Testis (tissue), 3 donors: Measurements from ENCODE around the gene ZNF385A. TPM values are rescaled to one million over a fixed set of nuclear protein-coding genes. Genes with fewer than 3 reads are reported as not detected.

Experiments used
- DNase-seq: peaks from one replicate; pipeline ENCODE4 v3.0.0-alpha.2; 2019
- H3K27ac ChIP-seq, 2 donors: fragments of 200-600 bp; sonication (generic); one replicate each; pipeline ENCODE4 v1.5.1; 2019
- H3K27me3 ChIP-seq: fragments of 200-600 bp; sonication (generic); one replicate; pipeline ENCODE4 v1.5.1; 2019
- H3K36me3 ChIP-seq: fragments of 200-600 bp; sonication (generic); one replicate; pipeline ENCODE4 v1.5.1; 2017; ENCODE audit warnings: low read depth; ENCODE audit errors: missing control alignments
- H3K4me1 ChIP-seq: fragments of 200-600 bp; sonication (generic); one replicate; pipeline ENCODE4 v1.5.1; 2019
- H3K4me3 ChIP-seq, 2 donors: fragments of 200-600 bp; sonication (generic); one replicate each; pipeline ENCODE4 v1.5.1; 2017 to 2019
- H3K9me3 ChIP-seq: fragments of 200-600 bp; sonication (generic); one replicate; pipeline ENCODE4 v1.5.1; 2017
- POLR2A ChIP-seq: fragments of 450-650 bp; IDR thresholded peaks from one replicate; pipeline ENCODE4 v1.6.1; 2017; ENCODE audit warnings: antibody characterized with exemption, mild to moderate bottlenecking, moderate library complexity
- WGBS, 2 donors: methylation state at CpG; one replicate each; pipeline ENCODE4 v1.1.5; 2018; 5-methylcytosine and 5-hydroxymethylcytosine counted together
- intact Hi-C: fragments of 100-400 bp; cut with DNase I; formaldehyde crosslinking; loops from one replicate; pipeline ENCODE4 v1.15.1; 2023; ENCODE audit warnings: low total_unique reads
- polyA plus RNA-seq: library from polyadenylated mRNA; stranded (reverse); fragments of 350-450 nt; fragmentation: Illumina TruSeq; extraction: RNeasy Lipid Tissue Mini Kit (QIAGEN cat#74804); gene quantifications from one replicate; pipeline ENCODE4 v1.2.3, GENCODE V29; 2014; ENCODE audit warnings: low read depth, low replicate concordance; ENCODE audit not compliant: insufficient read depth
- total RNA-seq, 2 donors: library from RNA; depleted of rRNA; stranded (reverse); fragments of >200 nt; gene quantifications; one replicate each; pipeline ENCODE4 v1.2.3, GENCODE V29; 2016
- TF ChIP-seq, protein P1 (sequence below), 3 experiments: fragments of 450-650 bp in 2 of 3; fragments of 200-600 bp in 1 of 3; sonication (generic) in 1 of 3; IDR thresholded peaks; one replicate each; pipeline ENCODE4 v1.5.1; 2016 to 2019; ENCODE audit warnings: antibody characterized with exemption in 3 of 3, mild to moderate bottlenecking in 2 of 3, moderate library complexity in 1 of 3

ZNF385A gene
- total and polyA plus RNA-seq, 3 donors from 2014 or later = 3.5 to 10.9 (median 5.6) TPM

DNA sequence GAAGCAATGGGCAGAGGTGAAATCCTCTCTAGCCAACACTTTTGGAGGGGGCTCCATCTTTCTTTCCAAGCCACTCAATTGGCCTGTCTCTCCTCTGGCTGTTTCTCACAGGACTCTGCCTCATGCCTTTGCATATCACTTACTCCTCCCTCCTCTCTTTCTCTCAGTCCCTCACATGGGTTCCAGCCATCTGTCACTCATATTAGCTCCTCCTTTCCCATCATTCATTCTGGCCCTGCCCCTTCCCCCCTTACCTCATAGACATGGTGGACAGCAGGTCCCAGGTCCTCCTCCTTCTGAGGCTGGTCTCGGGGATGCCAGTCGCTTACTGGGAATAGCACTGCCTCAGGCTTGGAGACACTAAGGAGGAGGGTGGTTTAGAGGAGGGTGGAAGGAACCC lies 16.6 kb upstream of the ZNF385A start:
- 92 to 94% methylated on average over 2 of the region's 2 CpGs for WGBS, 2 donors
- Histone ChIP-seq H3K27ac (no peak overlapping the region), H3K4me3 (no peak overlapping the region), H3K4me1 (no peaks in the 10 kb centered on the region), H3K9me3 (no peaks in the 10 kb centered on the region), H3K27me3 (no peaks in the 10 kb centered on the region), H3K36me3 (no peaks in the 10 kb centered on the region)
- DNase-seq = no peak
- no peak for TF ChIP-seq POLR2A
- TF ChIP-seq, protein P1, sequence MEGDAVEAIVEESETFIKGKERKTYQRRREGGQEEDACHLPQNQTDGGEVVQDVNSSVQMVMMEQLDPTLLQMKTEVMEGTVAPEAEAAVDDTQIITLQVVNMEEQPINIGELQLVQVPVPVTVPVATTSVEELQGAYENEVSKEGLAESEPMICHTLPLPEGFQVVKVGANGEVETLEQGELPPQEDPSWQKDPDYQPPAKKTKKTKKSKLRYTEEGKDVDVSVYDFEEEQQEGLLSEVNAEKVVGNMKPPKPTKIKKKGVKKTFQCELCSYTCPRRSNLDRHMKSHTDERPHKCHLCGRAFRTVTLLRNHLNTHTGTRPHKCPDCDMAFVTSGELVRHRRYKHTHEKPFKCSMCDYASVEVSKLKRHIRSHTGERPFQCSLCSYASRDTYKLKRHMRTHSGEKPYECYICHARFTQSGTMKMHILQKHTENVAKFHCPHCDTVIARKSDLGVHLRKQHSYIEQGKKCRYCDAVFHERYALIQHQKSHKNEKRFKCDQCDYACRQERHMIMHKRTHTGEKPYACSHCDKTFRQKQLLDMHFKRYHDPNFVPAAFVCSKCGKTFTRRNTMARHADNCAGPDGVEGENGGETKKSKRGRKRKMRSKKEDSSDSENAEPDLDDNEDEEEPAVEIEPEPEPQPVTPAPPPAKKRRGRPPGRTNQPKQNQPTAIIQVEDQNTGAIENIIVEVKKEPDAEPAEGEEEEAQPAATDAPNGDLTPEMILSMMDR (IDR thresholded peaks at IDR 0.05) = no peak
- intact Hi-C loops = no loop called here

DNA sequence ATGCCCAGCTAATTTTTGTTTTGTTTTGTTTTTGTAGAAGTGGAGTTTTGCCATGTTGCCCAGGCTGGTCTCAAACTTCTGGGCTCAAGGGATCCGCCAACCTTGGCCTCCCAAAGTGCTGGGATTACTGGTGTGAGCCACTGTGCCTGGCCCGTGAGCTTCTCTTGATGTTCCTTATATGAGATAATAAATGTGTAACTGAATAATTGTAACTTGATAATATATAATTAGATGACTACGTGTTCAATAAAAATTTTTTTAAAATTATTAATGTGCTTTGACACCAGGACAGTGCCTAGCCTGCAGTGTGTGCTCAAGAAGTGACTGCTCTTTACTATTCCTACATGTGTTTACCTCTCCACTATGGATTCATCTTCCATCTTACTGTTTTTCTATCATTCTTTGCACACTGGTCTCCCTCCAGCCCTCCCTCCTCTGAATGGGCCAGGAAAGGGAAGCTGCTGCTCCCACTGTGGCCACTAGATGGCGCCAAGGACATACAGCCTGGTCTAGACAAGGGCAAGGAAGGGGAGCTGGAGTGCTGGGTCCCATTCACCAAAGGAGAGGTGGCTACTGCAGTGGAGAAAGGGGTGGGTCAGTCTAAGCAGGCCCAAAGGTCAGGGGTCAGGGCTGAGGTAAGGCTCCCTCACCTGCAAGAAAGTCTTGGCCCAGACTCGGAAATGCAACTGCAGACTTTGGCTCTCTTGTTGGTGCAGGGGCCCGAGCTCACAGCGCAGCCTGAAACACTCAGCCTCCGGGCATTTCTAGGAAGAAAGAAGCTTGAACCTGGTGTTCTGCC lies 14.7 kb upstream of the ZNF385A start:
- intact Hi-C loops = loop anchor here (5.0 kb wide), 1 partner anchor 38 kb away; no protein-coding TSS in a partner anchor
- peak; percentile 92 for DNase-seq
- H3K27ac ChIP-seq = no peak overlapping the region
- 73 to 78% methylated on average over 7 to 8 of the region's 8 CpGs for WGBS, 2 donors
- TF ChIP-seq, protein P1 (IDR thresholded peaks at IDR 0.05) = peak; percentile 86 to 97 (median 87)
- TF ChIP-seq POLR2A = no peak
- no peaks in the 10 kb centered on the region for H3K4me1 ChIP-seq
- H3K36me3 ChIP-seq = no peaks in the 10 kb centered on the region
- H3K9me3 ChIP-seq = no peaks in the 10 kb centered on the region
- H3K4me3 ChIP-seq = no peak overlapping the region
- H3K27me3 ChIP-seq = no peaks in the 10 kb centered on the region

DNA sequence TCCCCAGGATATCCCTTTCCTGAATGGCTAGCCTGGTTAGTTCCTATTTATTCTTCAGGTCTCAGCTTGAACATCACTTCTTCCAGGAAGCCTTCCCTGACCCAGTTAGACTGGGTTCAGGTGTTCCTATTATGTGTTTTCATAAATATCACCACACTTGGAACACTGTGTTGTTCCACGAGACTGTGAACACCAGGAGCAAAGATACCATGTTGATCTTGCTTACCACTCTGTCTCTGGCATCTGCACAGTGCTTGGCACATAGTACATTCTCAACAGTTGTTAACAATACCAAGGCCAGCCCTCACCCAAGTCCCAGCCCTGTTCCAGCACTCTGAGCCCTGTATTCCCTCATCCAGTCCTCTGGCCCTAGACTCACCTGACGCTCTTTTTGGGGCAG lies 13.7 kb upstream of the ZNF385A start:
- H3K27me3 ChIP-seq = no peaks in the 10 kb centered on the region
- DNase-seq = no peak
- H3K4me3 ChIP-seq = no peak overlapping the region
- H3K9me3 ChIP-seq = no peaks in the 10 kb centered on the region
- no peak for TF ChIP-seq POLR2A
- TF ChIP-seq, protein P1 (IDR thresholded peaks at IDR 0.05) = no peak
- intact Hi-C loops = loop anchor here (5.0 kb wide), 1 partner anchor 39 kb away; no protein-coding TSS in a partner anchor
- H3K4me1 ChIP-seq = no peaks in the 10 kb centered on the region
- H3K27ac ChIP-seq = no peak overlapping the region
- WGBS, 2 donors = 83 to 93% methylated on average over 2 of the region's 2 CpGs
- no peaks in the 10 kb centered on the region for H3K36me3 ChIP-seq

DNA sequence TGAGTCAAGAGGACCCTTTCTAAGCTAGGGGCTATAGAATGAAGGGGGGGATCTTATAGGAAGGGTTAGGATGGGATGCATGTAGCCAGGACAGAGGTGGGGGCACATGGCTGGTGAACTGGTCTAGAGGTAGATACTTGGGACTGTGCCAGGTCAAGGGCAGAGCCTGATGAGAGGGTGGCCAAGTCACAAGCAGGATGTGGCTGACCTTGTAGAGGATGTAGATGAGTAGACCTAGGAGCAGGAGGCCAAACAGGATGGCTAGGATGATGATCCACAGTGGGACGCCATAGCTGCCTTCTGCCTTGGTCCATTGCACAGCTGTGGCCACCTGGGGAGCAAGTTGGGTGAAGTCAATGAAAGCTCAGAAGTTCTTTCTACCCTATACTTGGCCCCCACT lies 12.6 kb upstream of the ZNF385A start:
- no peak for TF ChIP-seq POLR2A
- TF ChIP-seq, protein P1 (IDR thresholded peaks at IDR 0.05) = no peak
- Histone ChIP-seq H3K27me3 (no peaks in the 10 kb centered on the region), H3K4me1 (no peaks in the 10 kb centered on the region), H3K36me3 (no peaks in the 10 kb centered on the region), H3K9me3 (no peaks in the 10 kb centered on the region), H3K27ac (no peak overlapping the region), H3K4me3 (no peak overlapping the region)
- DNase-seq = no peak
- 88 to 100% methylated on average over 1 of the region's 1 CpG for WGBS, 2 donors
- intact Hi-C loops = loop anchor here (5.0 kb wide), 1 partner anchor 40 kb away; no protein-coding TSS in a partner anchor

DNA sequence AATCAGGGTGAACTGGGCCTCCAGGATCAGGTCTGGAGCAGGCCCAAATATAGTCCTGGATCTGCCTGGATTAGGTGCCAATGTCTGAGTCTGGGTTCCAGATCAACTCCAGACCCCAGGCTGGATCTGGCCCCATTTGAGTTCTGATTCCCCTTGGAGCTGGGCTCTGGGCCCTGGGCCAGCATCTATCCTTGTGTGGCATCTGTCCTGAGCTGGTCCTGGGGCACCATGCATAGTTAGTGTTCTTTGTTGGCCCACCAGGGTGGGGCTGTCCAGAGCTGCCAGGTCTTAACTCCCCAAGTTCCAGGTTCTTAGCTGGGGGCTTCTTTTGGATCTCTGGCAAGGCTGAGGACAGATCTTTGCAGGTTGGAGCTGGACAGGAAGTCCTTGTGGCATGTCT lies 11.0 kb upstream of the ZNF385A start:
- DNase-seq = no peak
- TF ChIP-seq, protein P1 (IDR thresholded peaks at IDR 0.05) = no peak
- TF ChIP-seq POLR2A = no peak
- H3K36me3 ChIP-seq = no peaks in the 10 kb centered on the region
- intact Hi-C loops = loop anchor here (5.0 kb wide), 1 partner anchor 42 kb away; no protein-coding TSS in a partner anchor
- H3K4me1 ChIP-seq = peaks cover 3% of the 10 kb centered on the region
- H3K27ac ChIP-seq = no peak overlapping the region
- H3K27me3 ChIP-seq = no peaks in the 10 kb centered on the region
- H3K4me3 ChIP-seq = no peak overlapping the region
- H3K9me3 ChIP-seq = no peaks in the 10 kb centered on the region
